ENCODE measurements around the gene OR2Z1. TPM values are rescaled to one million over a fixed set of nuclear protein-coding genes. Genes with fewer than 3 reads are reported as not detected.
"Not testable (repeated sequence)": the region's sequence is repeated elsewhere in the genome, so short reads cannot be mapped to it uniquely, and the experiment has no call there.

OR2Z1 gene
- total RNA-seq, 1 experiment from 2014 or later = not detected

DNA sequence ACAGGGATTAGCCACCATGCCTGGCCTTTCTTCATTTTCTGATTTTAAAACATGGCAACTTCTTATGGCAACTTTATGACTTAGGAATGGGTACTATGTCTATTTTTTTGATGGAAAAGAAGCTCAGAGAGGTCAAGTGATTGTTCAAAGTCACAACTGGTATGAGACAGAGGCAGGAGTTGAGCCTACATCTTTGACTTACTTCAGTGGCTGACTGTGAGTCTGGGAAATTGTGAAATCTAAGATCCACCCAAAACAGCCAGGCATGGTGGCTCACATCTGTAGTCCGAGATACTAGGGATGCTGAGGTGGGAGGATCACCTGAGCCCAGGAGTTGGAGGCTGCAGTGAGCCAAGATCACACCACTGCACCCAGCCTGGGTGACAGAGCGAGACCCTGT is 20.5 kb upstream of the OR2Z1 start:
- H3K4me1 Mint-ChIP-seq (ENCODE audit: low read depth, unreplicated experiment) = no peaks in the 10 kb centered on the region
- TF ChIP-seq, protein P1, sequence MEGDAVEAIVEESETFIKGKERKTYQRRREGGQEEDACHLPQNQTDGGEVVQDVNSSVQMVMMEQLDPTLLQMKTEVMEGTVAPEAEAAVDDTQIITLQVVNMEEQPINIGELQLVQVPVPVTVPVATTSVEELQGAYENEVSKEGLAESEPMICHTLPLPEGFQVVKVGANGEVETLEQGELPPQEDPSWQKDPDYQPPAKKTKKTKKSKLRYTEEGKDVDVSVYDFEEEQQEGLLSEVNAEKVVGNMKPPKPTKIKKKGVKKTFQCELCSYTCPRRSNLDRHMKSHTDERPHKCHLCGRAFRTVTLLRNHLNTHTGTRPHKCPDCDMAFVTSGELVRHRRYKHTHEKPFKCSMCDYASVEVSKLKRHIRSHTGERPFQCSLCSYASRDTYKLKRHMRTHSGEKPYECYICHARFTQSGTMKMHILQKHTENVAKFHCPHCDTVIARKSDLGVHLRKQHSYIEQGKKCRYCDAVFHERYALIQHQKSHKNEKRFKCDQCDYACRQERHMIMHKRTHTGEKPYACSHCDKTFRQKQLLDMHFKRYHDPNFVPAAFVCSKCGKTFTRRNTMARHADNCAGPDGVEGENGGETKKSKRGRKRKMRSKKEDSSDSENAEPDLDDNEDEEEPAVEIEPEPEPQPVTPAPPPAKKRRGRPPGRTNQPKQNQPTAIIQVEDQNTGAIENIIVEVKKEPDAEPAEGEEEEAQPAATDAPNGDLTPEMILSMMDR (IDR thresholded peaks at IDR 0.05; ENCODE audit: insufficient read depth in 1 of 2, low read depth in 1 of 2, low read length in 1 of 2, severe bottlenecking in 1 of 2, unreplicated experiment in 1 of 2) = no peak
- BruUV-seq (replicated peaks) = no TSS peak
- no peaks in the 10 kb centered on the region for H3K27me3 ChIP-seq (replicated peaks; ENCODE audit: control insufficient read depth, insufficient read depth, low read length)
- H3K9me3 ChIP-seq = no peaks in the 10 kb centered on the region
- DNase-seq = no peak
- no peaks in the 10 kb centered on the region for H3K36me3 ChIP-seq (ENCODE audit: control insufficient read depth, insufficient read depth, low read length)
- H3K27me3 Mint-ChIP-seq (ENCODE audit: insufficient read depth, unreplicated experiment) = no peaks in the 10 kb centered on the region
- no peaks in the 10 kb centered on the region for H3K4me1 ChIP-seq
- no peak overlapping the region for H3K27ac Mint-ChIP-seq (ENCODE audit: unreplicated experiment)
- no peak overlapping the region for H3K4me3 Mint-ChIP-seq (ENCODE audit: unreplicated experiment)
- intact Hi-C loops (cut with micrococcal nuclease; ENCODE audit: unreplicated experiment) = no loop called here
- no peaks in the 10 kb centered on the region for H3K36me3 Mint-ChIP-seq (ENCODE audit: insufficient read depth, unreplicated experiment)
- H3K4me3 ChIP-seq (ENCODE audit: low read depth, low read length) = no peak overlapping the region
- CTCF ChIA-PET = interaction anchor here (0.5 kb wide), 1 partner anchor 348 kb away, joined by 3 read pairs; no protein-coding TSS in a partner anchor
- no peaks in the 10 kb centered on the region for H3K9me3 Mint-ChIP-seq (ENCODE audit: unreplicated experiment)
- POLR2A ChIA-PET = no interaction called here

DNA sequence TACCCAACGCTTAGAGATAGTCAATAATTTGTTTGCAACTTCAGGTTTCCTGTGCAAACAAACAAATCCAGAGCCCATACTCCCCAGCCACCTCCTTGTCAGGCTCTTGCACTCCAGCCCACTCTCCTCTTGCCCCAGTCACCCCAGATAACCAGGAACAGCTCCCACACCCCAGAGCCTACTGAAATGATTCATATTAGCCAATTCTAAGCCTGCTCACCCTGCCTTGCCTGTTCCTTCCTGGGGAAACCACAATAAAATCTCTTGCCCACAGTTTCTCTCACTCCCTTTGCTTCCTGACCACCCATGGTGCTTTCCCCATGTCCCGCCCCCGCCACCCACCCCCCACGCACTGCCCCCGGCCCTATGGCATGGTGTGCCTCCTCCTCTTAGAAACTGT is 19.1 kb upstream of the OR2Z1 start:
- intact Hi-C loops (cut with micrococcal nuclease; ENCODE audit: unreplicated experiment) = no loop called here
- Mint-ChIP-seq H3K9me3 (ENCODE audit: unreplicated experiment) (no peaks in the 10 kb centered on the region), H3K4me3 (ENCODE audit: unreplicated experiment) (no peak overlapping the region), H3K27me3 (ENCODE audit: insufficient read depth, unreplicated experiment) (no peaks in the 10 kb centered on the region), H3K27ac (ENCODE audit: unreplicated experiment) (no peak overlapping the region), H3K36me3 (ENCODE audit: insufficient read depth, unreplicated experiment) (no peaks in the 10 kb centered on the region), H3K4me1 (ENCODE audit: low read depth, unreplicated experiment) (no peaks in the 10 kb centered on the region)
- no TSS peak for BruUV-seq (replicated peaks)
- TF ChIP-seq, protein P1 (IDR thresholded peaks at IDR 0.05; ENCODE audit: insufficient read depth in 1 of 2, low read depth in 1 of 2, low read length in 1 of 2, severe bottlenecking in 1 of 2, unreplicated experiment in 1 of 2) = no peak
- Histone ChIP-seq H3K9me3 (no peaks in the 10 kb centered on the region), H3K36me3 (ENCODE audit: control insufficient read depth, insufficient read depth, low read length) (no peaks in the 10 kb centered on the region), H3K4me3 (ENCODE audit: low read depth, low read length) (no peak overlapping the region), H3K27me3 (replicated peaks; ENCODE audit: control insufficient read depth, insufficient read depth, low read length) (no peaks in the 10 kb centered on the region), H3K4me1 (no peaks in the 10 kb centered on the region)
- POLR2A ChIA-PET = no interaction called here
- no peak for DNase-seq
- CTCF ChIA-PET = no interaction called here

DNA sequence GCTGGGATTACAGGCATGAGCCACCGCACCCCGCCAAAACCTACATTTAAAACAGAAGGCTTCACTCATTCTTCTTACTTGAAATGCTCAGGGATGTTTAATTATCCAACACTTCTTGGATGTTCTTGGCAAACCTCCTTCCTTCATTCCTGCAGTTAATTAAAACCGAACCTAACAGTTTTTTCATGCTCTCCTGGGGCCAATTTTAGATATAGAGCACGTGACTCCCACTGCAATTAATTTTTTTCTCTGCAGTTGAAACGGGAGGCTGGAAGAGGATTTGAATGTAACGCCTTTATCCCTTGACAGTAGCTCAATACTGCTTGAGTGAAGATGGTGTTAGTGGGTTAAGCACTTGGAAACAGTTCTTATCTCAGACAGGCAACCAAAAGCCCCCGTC is 18.2 kb upstream of the OR2Z1 start:
- ChIA-PET POLR2A (no interaction called here), CTCF (no interaction called here)
- H3K4me1 ChIP-seq = no peaks in the 10 kb centered on the region
- Mint-ChIP-seq H3K4me3 (ENCODE audit: unreplicated experiment) (no peak overlapping the region), H3K9me3 (ENCODE audit: unreplicated experiment) (no peaks in the 10 kb centered on the region), H3K27ac (ENCODE audit: unreplicated experiment) (no peak overlapping the region), H3K36me3 (ENCODE audit: insufficient read depth, unreplicated experiment) (no peaks in the 10 kb centered on the region), H3K4me1 (ENCODE audit: low read depth, unreplicated experiment) (no peaks in the 10 kb centered on the region), H3K27me3 (ENCODE audit: insufficient read depth, unreplicated experiment) (no peaks in the 10 kb centered on the region)
- intact Hi-C loops (cut with micrococcal nuclease; ENCODE audit: unreplicated experiment) = no loop called here
- DNase-seq = no peak
- no peak overlapping the region for H3K4me3 ChIP-seq (ENCODE audit: low read depth, low read length)
- H3K36me3 ChIP-seq (ENCODE audit: control insufficient read depth, insufficient read depth, low read length) = no peaks in the 10 kb centered on the region
- no peaks in the 10 kb centered on the region for H3K9me3 ChIP-seq
- no TSS peak for BruUV-seq (replicated peaks)
- no peaks in the 10 kb centered on the region for H3K27me3 ChIP-seq (replicated peaks; ENCODE audit: control insufficient read depth, insufficient read depth, low read length)
- TF ChIP-seq, protein P1 (IDR thresholded peaks at IDR 0.05; ENCODE audit: insufficient read depth in 1 of 2, low read depth in 1 of 2, low read length in 1 of 2, severe bottlenecking in 1 of 2, unreplicated experiment in 1 of 2) = no peak

DNA sequence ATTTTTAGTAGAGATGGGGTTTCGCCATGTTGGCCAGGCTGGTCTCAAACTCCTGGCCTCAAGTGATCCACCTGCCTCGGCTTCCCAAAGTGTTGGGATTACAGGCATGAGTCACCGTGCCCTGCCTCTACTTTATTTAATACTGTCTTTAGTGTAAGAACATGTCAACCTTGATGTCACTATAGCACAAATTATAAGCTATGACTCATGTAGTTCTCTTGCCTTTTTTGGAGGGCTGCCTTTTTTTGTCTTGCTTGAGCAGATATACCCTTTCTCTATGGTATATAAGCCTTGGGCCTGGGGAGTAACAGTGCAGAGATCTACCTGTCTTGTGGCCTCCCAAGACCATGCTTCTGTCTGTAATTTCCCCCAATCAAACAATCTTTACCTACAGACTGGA is 16.1 kb upstream of the OR2Z1 start:
- H3K27me3 ChIP-seq (replicated peaks; ENCODE audit: control insufficient read depth, insufficient read depth, low read length); H3K9me3 Mint-ChIP-seq (ENCODE audit: unreplicated experiment); H3K4me1 ChIP-seq; H3K4me3 Mint-ChIP-seq (ENCODE audit: unreplicated experiment); BruUV-seq (replicated peaks); POLR2A ChIA-PET; H3K9me3 ChIP-seq; H3K4me3 ChIP-seq (ENCODE audit: low read depth, low read length); intact Hi-C loops (cut with micrococcal nuclease; ENCODE audit: unreplicated experiment); CTCF ChIA-PET; H3K36me3 ChIP-seq (ENCODE audit: control insufficient read depth, insufficient read depth, low read length); DNase-seq; H3K27ac Mint-ChIP-seq (ENCODE audit: unreplicated experiment); H3K36me3 Mint-ChIP-seq (ENCODE audit: insufficient read depth, unreplicated experiment); H3K4me1 Mint-ChIP-seq (ENCODE audit: low read depth, unreplicated experiment); H3K27me3 Mint-ChIP-seq (ENCODE audit: insufficient read depth, unreplicated experiment): not testable (repeated sequence)
